Measurements from ENCODE around the gene DTX3L. TPM values are rescaled to one million over a fixed set of nuclear protein-coding genes. Genes with fewer than 3 reads are reported as not detected.
A peak's percentile ranks its signal among the peaks of the same experiment; 100 is the strongest.

Gene DTX3L
- total RNA-seq, 1 experiment from 2014 or later, result 18.9 TPM

DNA sequence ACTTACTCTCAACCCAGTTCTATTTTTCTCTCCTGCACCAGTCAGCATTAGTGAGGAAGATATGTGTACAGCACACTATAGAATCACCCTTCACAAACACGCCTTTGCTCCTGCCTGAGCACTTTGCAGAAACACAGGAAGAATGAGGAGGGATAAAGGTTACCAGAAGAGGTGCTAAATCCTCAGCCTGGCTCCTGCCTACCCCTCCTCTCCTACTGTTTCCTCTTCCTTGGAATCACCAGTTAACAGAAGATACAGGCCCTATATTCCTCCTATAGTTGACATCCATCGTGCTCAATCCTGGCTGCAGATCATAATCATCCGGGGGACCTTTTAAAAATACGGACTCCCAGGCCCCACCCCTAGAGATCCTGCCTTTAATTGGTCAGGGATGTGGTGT, 42.2 kb downstream of the DTX3L start:
- no peak overlapping the region for H3K4me3 ChIP-seq (ENCODE audit: low read depth, low read length, poor library complexity, severe bottlenecking)
- ChIA-PET POLR2A (ENCODE audit: low non-redundant PET) (no interaction called here), CTCF (no interaction called here)
- H3K27me3 ChIP-seq (replicated peaks; ENCODE audit: insufficient read depth, low read depth, low read length, poor library complexity), result peaks cover 3% of the 10 kb centered on the region
- no peak for TF ChIP-seq EZH2 (IDR thresholded peaks at IDR 0.05; ENCODE audit: borderline replicate concordance, low read depth, low read length, poor library complexity, severe bottlenecking)
- TF ChIP-seq, protein P1, sequence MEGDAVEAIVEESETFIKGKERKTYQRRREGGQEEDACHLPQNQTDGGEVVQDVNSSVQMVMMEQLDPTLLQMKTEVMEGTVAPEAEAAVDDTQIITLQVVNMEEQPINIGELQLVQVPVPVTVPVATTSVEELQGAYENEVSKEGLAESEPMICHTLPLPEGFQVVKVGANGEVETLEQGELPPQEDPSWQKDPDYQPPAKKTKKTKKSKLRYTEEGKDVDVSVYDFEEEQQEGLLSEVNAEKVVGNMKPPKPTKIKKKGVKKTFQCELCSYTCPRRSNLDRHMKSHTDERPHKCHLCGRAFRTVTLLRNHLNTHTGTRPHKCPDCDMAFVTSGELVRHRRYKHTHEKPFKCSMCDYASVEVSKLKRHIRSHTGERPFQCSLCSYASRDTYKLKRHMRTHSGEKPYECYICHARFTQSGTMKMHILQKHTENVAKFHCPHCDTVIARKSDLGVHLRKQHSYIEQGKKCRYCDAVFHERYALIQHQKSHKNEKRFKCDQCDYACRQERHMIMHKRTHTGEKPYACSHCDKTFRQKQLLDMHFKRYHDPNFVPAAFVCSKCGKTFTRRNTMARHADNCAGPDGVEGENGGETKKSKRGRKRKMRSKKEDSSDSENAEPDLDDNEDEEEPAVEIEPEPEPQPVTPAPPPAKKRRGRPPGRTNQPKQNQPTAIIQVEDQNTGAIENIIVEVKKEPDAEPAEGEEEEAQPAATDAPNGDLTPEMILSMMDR (conservative IDR thresholded peaks at IDR 0.05; ENCODE audit: low read depth, low read length), result no peak
- H3K27ac ChIP-seq (ENCODE audit: low read depth, low read length, poor library complexity, severe bottlenecking), result no peak overlapping the region
- no TSS peak for BruUV-seq (replicated peaks)
- H3K4me1 ChIP-seq (ENCODE audit: insufficient read depth, low read length, poor library complexity, severe bottlenecking), result no peaks in the 10 kb centered on the region
- no peaks in the 10 kb centered on the region for H3K36me3 ChIP-seq (ENCODE audit: insufficient read depth, low read length, poor library complexity, severe bottlenecking)
- no peak for DNase-seq (ENCODE audit: low spot score)
- no peaks in the 10 kb centered on the region for H3K9me3 ChIP-seq (ENCODE audit: low read depth, low read length, poor library complexity, severe bottlenecking)
- intact Hi-C loops (cut with micrococcal nuclease; ENCODE audit: unreplicated experiment), result no loop called here

DNA sequence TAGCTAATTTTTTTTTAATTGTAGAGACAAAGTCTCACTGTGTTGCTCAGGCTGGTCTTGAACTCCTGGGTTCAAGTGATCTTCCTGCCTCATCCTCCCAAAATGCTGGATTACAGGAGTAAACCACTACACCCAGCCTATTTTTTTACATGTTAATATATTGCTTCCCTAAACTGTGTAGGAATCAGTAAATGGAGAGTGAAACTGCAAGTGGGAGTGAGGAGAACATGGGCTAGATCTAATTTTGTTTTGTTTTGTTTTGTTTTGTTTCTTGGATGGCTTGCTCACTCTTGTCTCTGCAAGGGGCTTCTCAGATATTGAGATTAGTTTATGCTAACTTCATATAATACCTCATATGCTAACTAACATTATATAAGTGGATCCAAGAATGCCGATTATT, 44.8 kb downstream of the DTX3L start:
- no peaks in the 10 kb centered on the region for H3K27me3 ChIP-seq (replicated peaks; ENCODE audit: insufficient read depth, low read depth, low read length, poor library complexity)
- BruUV-seq (replicated peaks), result no TSS peak
- no peaks in the 10 kb centered on the region for H3K4me1 ChIP-seq (ENCODE audit: insufficient read depth, low read length, poor library complexity, severe bottlenecking)
- H3K27ac ChIP-seq (ENCODE audit: low read depth, low read length, poor library complexity, severe bottlenecking), result no peak overlapping the region
- TF ChIP-seq, protein P1 (conservative IDR thresholded peaks at IDR 0.05; ENCODE audit: low read depth, low read length), result no peak
- no peak for TF ChIP-seq EZH2 (IDR thresholded peaks at IDR 0.05; ENCODE audit: borderline replicate concordance, low read depth, low read length, poor library complexity, severe bottlenecking)
- intact Hi-C loops (cut with micrococcal nuclease; ENCODE audit: unreplicated experiment), result no loop called here
- CTCF ChIA-PET, result no interaction called here
- POLR2A ChIA-PET (ENCODE audit: low non-redundant PET), result no interaction called here
- H3K4me3 ChIP-seq (ENCODE audit: low read depth, low read length, poor library complexity, severe bottlenecking), result no peak overlapping the region
- H3K36me3 ChIP-seq (ENCODE audit: insufficient read depth, low read length, poor library complexity, severe bottlenecking), result no peaks in the 10 kb centered on the region
- H3K9me3 ChIP-seq (ENCODE audit: low read depth, low read length, poor library complexity, severe bottlenecking), result no peaks in the 10 kb centered on the region
- DNase-seq (ENCODE audit: low spot score), result no peak

DNA sequence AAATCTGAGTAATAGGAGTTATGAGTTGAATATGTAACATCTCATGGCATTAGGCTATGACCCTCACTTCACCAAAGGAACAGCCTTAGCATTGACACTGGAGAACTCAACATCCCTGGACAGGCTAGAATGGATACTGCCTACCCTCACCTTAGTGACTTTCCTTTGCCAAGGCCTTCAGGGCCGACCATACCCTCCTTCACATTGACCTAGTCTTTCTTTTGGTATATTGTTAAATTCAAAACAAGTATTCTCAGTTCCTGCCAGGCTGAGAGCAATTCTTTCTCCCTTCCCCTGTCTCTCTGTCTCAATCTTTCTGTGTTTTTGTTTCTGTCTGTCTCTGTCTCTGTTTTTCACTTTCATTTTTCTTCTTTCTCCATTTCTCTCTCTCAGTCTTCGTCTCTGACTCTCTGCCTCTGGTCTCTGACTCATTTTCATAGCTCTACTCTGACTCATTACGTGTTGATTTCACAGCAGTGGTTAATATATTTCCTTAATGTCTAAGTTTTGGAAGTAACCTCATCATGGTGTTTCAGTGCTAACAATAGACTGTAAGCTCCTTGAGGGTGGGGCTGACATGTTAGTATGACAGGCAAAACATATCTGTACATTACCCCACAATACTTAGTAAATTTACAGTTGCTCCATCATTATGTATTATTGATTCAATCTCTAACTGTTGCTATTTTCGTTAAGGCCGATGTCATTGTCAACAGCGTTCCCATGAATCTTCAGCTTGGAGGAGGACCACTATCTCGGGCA, 45.8 kb downstream of the DTX3L start:
- TF ChIP-seq EZH2 (IDR thresholded peaks at IDR 0.05; ENCODE audit: borderline replicate concordance, low read depth, low read length, poor library complexity, severe bottlenecking), result no peak
- TF ChIP-seq, protein P1 (conservative IDR thresholded peaks at IDR 0.05; ENCODE audit: low read depth, low read length), result no peak
- intact Hi-C loops (cut with micrococcal nuclease; ENCODE audit: unreplicated experiment), result no loop called here
- H3K36me3 ChIP-seq (ENCODE audit: insufficient read depth, low read length, poor library complexity, severe bottlenecking), result no peaks in the 10 kb centered on the region
- H3K27ac ChIP-seq (ENCODE audit: low read depth, low read length, poor library complexity, severe bottlenecking), result no peak overlapping the region
- POLR2A ChIA-PET (ENCODE audit: low non-redundant PET), result no interaction called here
- H3K27me3 ChIP-seq (replicated peaks; ENCODE audit: insufficient read depth, low read depth, low read length, poor library complexity), result no peaks in the 10 kb centered on the region
- CTCF ChIA-PET, result no interaction called here
- no peaks in the 10 kb centered on the region for H3K4me1 ChIP-seq (ENCODE audit: insufficient read depth, low read length, poor library complexity, severe bottlenecking)
- H3K4me3 ChIP-seq (ENCODE audit: low read depth, low read length, poor library complexity, severe bottlenecking), result no peak overlapping the region
- no TSS peak for BruUV-seq (replicated peaks)
- H3K9me3 ChIP-seq (ENCODE audit: low read depth, low read length, poor library complexity, severe bottlenecking), result no peaks in the 10 kb centered on the region
- DNase-seq (ENCODE audit: low spot score), result peak; percentile 27

Data from A673 (cell line).